Hepatocyte (in vitro differentiated cells): ENCODE data around the gene CRIP3.

ENCODE experiments used
- EZH2 ChIP-seq: fragments of 200-600 bp; sonication (generic); IDR thresholded peaks from 2 replicates; pipeline ENCODE4 v1.6.1; 2016; ENCODE audit warnings: antibody characterized with exemption, mild to moderate bottlenecking, borderline replicate concordance
- EZH2phosphoT487 ChIP-seq: fragments of 200-600 bp; sonication (generic); IDR thresholded peaks from one replicate; pipeline ENCODE4 v1.6.1; 2018; ENCODE audit warnings: antibody characterized with exemption, mild to moderate bottlenecking, low read depth, moderate library complexity; ENCODE audit not compliant: unreplicated experiment, severe bottlenecking
- TF ChIP-seq, protein P1 (sequence below): fragments of 200-600 bp; sonication (generic); IDR thresholded peaks from 2 replicates; pipeline ENCODE4 v1.5.1; 2016; ENCODE audit warnings: antibody characterized with exemption, mild to moderate bottlenecking; ENCODE audit not compliant: poor library complexity

DNA sequence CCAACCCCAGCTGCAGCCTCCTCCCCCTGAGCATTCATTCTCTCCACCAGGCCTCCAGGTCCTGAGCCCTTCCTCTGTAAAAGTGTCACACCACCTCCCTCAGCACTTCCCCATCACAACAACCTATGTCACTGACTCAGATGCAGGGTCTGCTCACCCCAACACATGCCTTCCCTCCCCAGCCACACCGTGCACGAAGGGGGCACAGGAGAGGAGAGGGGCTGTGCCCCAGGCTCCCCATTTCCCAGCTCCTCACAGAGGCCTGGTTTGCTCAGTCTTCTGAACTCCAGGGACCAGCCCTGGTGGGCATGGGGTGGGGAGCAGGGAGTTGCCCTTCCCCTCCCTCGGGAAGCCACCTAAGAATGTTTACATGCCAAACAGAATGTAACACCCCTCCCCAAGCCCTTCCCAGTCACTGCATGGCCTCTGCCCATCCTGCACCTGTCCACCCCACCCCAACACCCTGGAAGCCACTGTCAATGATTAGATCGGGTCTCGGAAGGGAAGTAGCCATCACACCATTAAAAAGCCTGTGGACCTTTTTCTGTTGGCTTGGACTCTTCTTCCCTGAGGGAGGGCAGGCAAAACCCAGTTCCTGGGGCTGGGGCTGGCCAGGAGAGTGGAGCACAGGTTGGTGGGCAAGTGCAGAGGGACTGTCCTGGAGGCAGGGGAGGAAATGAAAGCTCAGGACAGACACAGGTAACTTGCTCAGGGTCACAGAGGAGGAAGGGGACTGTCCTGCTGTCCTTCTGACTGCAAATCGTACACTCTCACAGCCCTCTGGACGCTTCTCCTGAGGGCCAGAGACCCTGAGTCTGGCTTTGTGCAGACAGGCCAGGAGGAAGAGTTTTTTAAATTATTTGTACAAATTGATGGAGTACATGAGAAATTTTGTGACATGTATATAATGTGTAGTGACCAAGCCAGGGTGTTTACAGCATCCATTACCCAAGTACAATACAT lies 20.6 kb downstream of the CRIP3 start:
- TF ChIP-seq EZH2phosphoT487 (no peak), EZH2 (no peak)
- TF ChIP-seq, protein P1, sequence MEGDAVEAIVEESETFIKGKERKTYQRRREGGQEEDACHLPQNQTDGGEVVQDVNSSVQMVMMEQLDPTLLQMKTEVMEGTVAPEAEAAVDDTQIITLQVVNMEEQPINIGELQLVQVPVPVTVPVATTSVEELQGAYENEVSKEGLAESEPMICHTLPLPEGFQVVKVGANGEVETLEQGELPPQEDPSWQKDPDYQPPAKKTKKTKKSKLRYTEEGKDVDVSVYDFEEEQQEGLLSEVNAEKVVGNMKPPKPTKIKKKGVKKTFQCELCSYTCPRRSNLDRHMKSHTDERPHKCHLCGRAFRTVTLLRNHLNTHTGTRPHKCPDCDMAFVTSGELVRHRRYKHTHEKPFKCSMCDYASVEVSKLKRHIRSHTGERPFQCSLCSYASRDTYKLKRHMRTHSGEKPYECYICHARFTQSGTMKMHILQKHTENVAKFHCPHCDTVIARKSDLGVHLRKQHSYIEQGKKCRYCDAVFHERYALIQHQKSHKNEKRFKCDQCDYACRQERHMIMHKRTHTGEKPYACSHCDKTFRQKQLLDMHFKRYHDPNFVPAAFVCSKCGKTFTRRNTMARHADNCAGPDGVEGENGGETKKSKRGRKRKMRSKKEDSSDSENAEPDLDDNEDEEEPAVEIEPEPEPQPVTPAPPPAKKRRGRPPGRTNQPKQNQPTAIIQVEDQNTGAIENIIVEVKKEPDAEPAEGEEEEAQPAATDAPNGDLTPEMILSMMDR = no peak
